GM18519 (cell line): ENCODE results near the gene NOTCH1.

Experiments used
- ATAC-seq: cut with Tn5 transposase; IDR thresholded peaks from one replicate; pipeline ENCODE4 v1.9.1; 2021; ENCODE audit warnings: mild to moderate bottlenecking, moderate library complexity; ENCODE audit not compliant: unreplicated experiment, low FRiP score

Gene NOTCH1

DNA sequence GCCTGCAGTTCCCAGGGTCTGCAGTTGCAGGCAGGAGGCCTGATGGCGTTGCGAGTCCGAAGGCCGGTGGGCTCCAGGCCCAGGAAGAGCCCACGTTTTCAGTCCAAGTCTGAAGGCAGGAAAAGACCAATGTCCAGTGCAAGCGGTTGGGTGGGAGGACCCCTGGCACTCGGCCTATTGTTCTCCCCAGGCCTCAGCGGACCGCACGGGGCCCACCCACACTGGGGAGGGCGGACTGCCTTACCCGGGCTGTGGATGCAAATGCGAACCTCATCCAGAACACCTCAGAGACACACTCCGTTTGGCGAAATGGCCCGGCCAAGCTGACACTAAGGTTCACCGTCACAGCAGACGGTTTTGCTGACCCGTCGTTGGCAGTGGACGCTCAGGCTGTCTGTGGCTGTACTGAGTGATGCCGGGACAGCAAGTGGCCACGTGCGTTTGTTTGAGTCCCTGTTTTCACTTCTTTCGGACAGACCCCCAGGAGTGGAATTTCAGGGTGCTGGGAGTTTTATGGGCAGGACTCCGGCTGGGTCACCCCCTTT lies 52.8 kb downstream of the NOTCH1 start:
- no peak for ATAC-seq

DNA sequence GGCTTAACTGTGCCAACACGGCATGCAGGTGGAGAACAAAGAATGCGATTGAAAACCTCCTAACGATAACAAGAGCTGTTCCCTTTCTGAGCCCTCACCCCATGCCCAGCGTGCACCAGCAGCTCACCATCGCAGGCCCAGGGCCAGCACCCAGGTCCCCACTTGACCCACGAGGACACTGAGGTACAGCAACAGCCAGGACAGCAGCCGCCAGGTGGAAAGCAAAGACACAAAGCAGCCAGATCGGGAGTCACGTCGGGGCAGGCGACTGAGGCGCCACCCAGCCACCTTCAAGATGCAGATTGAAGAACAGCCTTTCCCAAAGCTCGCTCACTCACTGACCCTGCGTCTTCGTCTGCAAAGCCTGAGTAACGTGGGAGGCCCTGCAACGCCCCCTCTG lies 56.1 kb downstream of the NOTCH1 start:
- ATAC-seq: no peak

DNA sequence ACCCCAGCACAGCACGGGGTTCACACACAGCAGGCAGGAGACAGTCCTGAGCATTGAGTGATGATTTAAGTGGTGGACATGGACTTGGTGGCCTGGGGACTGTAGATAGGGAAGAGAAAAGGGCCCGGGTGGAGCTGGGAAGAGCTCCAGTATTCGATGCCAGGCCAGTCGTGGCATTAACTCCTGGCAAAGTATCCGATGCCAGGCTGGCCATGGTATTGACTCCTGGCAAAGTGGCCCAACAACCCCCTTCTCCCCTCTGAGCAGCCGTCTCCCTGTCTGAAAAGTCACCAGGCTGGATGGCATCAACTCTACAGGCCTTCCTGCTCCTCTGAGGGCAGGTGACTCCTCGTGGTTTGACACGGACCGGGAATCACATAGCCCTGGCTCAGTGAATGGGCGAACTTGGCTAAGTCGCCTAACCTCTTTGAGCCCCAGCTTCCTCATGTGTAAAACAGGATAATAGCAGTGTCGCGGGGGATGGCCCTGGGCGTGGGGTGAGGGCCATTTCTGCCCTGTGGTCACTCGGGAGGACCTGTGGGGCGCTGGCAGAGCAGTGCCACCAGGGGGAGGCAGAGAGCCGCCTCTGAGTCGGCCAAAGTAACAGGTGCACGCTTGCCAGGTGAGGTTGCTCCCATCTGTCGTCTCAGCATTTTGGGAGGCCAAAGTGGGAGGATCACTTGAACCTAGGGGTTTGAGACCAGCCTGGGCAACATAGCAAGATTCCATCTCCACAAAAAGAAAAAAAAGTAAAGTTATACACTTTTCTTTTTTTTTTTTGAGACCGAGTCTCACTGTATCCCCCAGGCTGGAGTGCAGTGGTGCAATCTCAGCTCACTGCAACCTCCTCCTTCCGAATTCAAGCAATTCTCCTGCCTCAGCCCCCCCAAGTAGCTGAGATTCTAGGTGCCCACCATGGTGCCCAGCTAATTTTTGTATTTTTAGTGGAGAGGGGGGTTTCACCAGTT lies 57.3 kb downstream of the NOTCH1 start:
- no peak for ATAC-seq

DNA sequence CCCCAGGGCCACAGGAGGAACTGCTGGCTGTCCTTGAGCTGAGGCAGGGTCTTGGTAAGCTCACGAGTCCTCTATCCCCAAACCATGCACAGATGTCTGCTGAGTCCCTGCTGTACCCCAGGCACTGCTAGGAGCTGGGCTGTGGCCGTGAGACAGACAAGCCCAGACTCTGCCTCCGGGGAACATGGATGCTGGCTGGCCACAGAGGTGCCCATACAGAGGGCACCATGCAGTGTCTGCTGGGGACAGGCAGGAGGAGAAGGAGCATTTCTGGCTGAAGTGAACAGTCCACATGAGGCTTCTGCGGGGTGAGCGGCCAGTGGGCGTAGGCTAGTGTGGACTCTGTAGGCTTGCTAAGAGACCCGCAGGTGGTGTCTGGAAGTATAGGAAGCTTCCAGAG lies 58.2 kb downstream of the NOTCH1 start:
- ATAC-seq: no peak

DNA sequence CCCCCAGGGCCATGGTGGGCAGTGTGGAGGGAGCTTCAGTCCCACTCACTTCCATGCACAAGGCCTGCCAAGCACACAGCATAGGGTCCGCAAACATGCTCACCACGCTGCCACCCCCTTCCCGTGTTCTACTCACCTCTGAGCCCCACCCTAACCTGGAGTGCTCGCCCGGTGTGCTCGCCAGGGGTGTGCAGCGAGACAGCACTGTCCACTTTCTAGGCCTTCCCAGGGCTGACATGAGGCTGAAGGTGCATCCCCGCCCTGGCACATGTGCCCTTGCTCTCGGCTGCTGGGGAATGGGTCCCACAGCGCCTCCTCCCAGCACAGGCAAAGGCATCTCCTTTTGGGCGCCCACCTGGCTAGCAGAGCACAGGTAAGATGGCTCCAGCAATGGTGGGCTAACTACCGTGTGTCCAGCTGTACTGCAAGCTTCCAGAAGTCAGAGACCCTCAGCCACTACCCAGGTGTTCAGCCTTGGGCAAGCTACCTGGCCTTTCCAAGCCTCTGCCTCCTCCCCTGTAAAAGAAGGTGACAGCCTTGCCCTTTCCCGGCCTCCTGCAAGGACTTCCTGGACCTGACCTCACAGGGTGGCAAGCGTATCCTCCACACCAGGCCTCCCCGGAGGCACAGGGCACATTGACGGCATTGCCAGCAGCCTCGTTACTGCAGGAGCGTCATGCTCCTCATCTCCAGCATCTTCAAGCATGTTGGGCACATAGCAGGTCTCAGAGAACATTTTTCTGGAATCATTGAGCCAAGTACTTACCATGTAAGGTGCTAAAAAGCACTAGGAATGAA lies 58.8 kb downstream of the NOTCH1 start:
- no peak for ATAC-seq

DNA sequence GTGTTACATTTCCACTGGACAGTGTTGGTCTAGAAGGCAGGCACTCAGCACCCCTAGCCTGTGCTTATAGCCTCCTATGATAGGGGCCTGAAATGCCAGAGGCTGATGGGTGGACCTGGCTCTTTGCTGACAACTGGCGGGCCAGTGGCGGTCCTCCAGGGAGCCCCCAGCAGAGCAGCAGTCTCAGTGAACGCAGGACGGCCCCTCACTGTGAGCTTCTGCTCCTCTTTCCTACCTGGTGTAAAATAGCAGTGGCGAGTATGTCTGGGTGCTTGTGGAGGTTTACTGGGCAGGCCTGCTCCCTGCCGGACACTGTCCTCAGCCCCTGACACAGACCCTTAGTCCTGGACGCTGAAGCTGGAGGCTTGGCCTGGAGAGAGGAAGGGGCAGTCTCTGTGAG lies 59.7 kb downstream of the NOTCH1 start:
- no peak for ATAC-seq

DNA sequence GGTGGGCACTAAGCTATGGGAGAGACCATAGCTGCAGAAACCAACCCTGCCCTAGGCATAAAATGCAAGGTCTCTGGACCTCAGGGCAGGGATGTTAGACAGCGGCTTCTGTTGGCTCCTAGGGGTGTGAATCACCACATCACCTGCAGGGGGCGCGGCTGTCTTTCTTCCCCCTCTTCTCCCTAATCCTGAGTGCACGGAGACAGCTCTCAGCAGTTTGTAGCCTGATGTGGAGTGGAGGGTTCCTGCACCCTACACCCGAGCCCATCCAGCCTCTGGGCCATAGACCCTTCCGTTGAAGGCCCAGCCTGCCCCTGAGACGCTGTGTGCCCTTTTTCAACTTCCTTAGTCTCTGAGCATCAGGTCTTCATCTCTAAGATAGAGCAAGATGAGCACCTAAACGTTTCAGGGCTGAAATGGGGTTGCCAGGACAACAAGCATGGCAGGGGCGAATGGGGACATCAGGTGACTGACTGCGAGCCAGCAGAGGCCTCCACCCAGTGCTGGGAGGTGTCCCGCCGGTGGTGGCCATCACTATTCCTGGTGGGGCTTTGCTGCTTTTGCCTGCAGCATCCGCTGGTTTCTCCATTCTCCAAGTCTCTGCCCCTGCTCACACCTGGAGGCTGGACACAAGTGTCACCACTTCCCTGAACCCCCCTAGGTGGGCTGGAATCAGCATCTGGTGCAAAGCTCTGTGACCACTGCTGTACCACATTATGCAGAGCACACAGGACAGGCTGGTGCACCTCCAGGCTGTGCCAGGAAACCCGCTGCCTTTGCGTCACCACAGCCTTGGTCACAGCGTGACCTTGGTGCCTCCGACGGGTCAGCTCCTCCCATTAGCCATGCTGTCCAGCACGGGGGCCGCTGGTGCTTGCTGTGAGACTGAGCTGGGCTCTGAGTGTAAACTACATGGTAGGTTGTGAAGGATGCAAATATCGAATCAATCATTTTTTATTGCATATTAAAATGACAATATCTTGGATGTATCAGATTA lies 60.5 kb downstream of the NOTCH1 start:
- ATAC-seq: no peak

DNA sequence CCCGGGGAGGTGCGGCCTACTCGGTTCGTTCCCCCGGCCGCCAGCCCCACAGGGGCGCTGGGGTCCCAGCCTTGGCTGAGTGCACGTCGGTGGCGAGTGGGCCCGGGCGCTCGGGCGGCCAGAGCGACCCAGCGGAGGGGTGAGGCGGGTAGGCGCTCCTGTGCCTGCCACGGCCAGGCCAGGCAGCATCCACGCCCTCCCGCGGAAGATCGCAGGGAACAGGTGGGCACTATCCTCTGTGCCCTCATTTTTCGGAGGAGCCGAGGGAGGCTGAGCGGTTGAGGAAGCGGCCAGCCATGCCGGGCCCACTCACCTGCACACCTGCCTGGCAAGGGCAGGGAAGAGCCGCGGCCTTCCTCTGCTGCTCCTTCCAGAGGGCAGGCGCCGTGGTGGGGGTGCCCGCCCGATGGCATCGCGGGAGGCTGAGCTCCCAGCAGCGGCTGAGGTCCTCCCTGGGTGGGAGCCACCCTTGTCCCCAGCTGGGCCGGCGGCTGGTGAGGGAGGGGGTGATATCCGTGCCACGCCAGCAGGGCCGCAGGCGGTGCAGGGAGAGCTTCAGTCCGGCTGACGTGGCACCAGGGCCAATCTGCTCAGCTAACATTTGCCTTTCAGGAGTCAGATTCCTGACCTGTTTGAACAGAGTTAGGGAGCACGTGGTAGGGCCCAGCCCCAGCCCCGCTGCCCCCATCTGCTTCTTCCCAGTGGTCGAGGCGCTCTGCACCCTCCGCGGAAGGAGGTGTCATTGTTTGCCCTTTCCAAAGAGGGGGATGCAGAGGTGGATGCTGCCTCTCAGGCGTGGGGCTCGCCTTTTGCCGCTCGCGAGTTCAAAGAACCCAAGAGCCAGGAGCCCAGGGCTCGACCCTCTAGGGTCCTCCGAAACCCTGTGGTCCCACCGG lies 61.4 kb downstream of the NOTCH1 start:
- no peak for ATAC-seq

DNA sequence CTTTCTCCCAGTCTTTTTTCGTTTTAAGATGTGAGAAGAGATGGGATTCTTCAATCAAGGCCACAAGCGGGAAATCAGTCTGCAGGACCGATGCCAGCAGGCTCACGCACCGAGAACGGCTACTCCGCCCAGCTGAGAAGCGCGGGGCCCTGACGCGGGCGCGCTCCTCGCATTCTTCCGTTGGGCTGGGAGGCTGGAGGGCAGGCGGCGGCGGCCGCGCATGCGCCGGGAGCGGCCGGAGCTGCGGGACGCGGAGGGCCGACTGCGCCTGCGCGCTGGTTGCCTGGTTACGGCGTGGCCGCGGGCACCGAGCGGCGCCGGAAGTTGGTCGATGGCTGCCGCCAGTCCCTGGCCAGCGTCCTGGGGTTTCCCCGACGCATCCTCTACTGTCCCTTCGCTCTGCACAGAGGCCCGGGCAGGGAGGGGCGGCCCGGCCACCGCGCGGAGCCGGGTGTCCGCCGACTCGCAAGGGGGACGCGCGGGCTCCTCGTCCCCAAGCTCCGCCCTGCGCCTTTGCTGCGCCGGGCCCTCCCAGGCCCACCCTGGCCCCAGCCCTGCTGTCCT lies 62.2 kb downstream of the NOTCH1 start:
- peak; percentile 53 for ATAC-seq

DNA sequence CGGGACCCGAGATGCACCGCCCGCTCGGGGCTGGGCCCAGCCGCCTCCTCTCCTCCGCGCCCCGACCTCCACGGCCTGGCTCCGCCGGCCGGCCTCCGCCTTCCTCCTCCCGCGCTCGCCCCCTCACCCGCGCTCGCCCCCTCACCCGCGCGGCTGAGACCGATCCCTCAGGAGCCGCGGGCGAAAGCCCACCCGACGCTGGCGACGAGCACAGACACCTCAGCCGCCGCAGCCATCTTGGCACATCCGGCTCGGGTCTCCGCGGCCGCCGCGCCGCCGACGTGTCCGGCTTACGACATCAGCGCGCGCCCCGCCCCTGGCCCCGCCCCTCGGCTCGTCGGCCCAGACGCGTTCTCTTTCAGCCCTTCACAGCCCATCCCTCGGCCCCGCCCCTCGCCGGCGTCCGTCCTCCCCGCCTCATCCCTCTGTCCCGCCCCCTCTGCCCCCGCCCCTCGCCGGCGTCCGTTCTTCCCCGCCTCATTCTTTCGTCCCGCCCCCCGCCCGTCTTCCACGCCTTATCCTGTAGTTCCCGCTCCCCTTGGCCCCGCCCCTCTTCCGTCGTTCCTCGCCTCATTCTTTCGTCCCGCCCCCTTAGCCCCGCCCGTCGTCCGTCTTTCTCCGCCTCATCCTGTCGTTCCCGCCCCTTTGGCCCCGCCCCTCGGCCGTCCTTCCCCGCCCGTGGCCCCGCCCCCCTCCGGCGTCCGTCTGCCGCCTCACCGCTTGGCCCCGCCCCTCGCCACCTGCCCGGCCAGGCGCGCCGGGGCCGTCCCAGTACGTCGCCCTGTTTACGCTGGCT lies 62.9 kb downstream of the NOTCH1 start, which contains the start of gene SEC16A:
Gene SEC16A (minus strand): TSS at position 248 of the 796 bp plus-strand sequence. CDS start 5,425 bp downstream, outside the sequence.
- ATAC-seq: peak; percentile 35

DNA sequence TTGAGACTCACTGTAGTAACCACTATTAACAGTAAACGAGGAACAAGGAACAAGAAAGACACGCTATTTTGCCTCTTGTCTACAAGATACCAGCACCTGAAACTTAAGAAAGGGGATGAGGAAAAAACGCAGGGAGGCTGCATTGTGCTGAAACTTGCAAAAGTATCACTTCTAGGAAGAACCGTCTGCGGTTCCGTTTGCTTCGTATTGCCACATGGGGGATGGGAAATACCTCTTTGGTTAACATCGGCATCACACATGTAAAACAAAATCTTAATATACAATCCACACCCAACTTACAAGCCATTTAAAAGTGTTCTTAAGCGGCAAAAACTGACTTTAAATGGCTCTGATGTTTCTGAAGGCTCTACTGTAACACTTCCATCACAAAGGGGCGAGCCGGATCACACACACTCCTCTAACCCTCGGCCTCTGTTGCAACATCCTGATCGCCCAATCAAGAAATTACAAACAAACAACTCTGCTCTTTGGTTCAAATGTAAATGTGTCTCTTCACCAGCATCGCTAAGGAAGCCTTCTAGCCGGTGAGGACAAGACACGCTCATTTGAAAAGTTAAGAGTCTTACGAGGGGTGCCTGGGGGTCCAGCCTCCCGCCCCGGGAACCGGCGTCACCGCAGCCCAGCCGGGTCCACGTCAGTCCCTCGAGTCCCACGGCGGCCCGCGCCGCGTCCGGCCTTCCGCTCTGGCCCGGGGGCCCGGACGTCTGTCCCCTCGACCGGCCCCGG lies 63.6 kb downstream of the NOTCH1 start:
- ATAC-seq: no peak

DNA sequence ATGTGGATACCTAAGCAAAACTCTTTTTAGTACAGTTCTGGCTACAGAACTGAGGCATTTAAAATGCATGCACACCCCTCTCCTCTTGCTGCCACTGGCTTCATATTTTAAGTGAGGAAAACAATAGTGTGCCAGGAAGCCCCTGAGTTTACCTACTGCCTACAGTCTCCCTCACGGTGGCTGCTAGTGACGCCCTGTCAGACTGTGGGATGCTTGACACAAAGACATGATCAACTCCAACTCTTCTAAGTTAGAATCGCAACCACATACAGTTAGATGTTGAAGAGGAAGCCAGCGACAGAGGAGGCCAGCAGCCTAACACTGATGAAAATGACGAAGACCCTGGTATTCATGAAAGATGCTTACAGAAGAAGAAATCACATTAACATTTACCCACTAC lies 64.3 kb downstream of the NOTCH1 start:
- ATAC-seq: no peak

DNA sequence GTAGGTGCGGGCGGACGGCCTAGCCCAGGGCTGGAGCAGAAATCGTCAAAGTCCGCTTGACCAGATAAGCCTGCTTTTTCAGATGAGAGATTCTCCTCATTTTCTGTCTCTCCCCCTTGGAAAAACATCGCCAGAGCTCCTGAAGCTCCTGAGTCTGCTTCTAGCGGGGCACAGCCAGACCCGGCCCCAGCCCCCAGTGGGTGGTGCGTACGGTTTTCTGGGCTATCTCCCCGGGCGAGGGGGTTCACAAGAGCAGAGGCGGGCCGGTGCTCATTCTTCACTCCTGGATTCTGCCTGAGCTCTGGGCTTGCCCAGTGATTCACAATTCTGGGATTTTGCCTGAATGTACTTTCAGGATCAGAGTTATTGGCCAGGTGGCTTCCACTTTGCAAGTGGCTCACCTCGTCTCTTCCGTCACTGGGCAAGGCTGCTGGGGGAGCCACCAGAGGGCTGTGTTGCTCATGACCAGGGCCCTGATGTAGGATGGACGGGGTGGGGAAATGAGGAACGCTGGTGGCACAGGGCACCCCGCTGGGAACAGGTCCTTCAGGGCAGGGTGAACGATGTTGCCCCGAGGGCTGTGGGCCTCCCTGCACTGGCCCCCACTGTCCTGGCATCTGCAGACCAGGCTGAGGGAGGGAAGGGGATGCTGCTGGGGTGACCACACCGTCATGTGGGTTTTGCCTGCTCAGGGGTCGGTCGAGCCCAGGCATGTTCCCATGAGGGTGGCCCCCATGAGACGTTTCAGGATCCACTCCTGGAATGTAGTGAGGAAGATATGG lies 69.3 kb downstream of the NOTCH1 start:
- ATAC-seq: no peak

DNA sequence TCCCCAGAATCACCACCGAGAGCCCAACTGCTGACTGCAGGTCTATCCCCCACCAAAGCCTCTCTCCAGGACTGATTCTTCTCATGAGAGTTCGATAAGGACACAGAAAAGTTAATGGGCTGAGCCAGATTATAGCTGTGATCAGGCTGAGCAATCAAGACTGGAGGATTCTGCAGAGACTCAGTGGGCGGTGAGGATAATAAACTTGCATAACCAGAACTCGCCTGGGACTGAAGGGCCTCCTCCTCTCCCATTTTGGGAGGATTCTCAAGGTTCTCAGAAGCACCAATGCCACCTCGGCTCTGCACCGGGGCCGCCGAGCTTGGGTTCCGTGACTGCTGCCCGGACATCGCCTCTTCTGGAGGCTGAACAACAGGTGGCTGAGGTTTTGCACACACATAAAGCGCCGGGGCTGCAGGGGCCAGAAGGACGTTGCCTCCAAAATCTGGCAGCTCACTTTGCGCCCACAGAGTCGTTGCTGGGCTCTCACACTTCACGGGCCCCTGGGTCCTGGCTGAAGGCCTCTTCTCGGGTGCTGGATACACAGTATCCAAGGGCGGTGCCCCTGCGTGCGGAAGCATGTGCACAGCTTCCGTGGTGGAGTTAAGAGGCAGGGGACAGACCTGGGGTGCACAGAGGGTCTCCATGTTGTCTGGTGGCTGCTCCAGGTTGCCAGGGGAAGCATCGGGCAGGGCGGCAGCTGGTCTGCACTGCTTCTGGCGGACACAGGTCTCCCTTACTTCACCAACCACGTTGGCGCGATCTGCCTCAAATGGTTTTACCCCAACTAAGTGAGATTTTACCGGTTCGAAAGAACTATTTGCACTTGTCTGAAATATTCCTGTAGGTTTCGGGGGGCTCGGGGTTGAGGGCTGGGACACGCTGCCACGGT lies 70.6 kb downstream of the NOTCH1 start:
- ATAC-seq: no peak

DNA sequence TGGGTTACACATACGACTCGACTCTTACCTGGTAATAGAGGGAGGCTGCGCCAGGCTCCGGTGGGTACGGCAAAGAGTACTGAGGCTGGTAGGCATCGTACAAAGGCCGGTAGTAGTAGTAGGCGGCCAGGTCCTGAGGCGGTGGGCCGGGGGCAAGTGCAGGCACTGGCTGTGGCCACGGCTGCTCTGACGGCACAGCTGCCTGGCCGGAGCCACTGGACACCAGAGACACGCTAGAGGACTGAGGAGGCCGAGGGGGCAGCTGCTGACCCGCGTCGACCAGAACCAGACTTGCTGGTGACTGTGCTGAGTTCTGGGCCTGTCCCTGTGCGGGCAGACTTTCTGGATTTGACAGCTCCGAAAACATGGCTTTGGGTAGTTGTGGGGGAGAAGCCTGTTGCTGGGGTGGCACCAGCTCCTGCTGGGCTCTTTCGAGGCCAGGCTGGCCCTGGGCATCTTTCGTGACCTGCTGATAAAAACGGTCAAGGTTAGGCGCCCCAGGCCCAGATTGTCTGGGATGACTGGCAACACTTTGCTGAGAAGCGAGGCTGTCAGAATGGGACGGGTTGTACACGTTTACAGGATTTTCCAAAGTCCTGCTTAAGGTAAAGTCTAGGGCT lies 71.7 kb downstream of the NOTCH1 start:
- no peak for ATAC-seq
